HEK293T (cell line): ENCODE data around the gene GREB1L.

Source experiments
- CTCF ChIA-PET: fragments of 350-600 bp; formaldehyde crosslinking; extraction: SDS; loops from one replicate; lab custom pipeline; 2021; ENCODE audit warnings: antibody characterized with exemption, inconsistent platforms; lab: Yijun Ruan, JAX
- POLR2A ChIA-PET: fragments of 350-600 bp; formaldehyde crosslinking; extraction: SDS; loops from one replicate; lab custom pipeline; 2020; ENCODE audit warnings: antibody characterized with exemption, inconsistent platforms; lab: Yijun Ruan, JAX
- DNase-seq: peaks from one replicate; pipeline ENCODE4 v3.0.0; 2012; ENCODE audit warnings: mixed read lengths; ENCODE audit errors: extremely low spot score
- ARNT ChIP-seq: fragments of 450-650 bp; IDR thresholded peaks from 2 replicates; pipeline ENCODE4 v1.6.1; 2017; ENCODE audit warnings: mild to moderate bottlenecking
- BHLHE40 ChIP-seq: fragments of 450-650 bp; IDR thresholded peaks from 2 replicates; pipeline ENCODE4 v1.6.1; 2016; ENCODE audit warnings: mild to moderate bottlenecking, moderate library complexity, borderline replicate concordance
- CTBP1 ChIP-seq: fragments of 450-650 bp; IDR thresholded peaks from 2 replicates; pipeline ENCODE4 v1.6.1; 2016; ENCODE audit warnings: borderline replicate concordance
- ELF4 ChIP-seq: fragments of 450-650 bp; IDR thresholded peaks from 2 replicates; pipeline ENCODE4 v1.6.1; 2017; ENCODE audit warnings: antibody characterized with exemption
- FOXA1 ChIP-seq: fragments of 450-650 bp; IDR thresholded peaks from 2 replicates; pipeline ENCODE4 v1.6.1; 2016; ENCODE audit warnings: mild to moderate bottlenecking
- FOXK2 ChIP-seq: fragments of 450-650 bp; IDR thresholded peaks from 2 replicates; pipeline ENCODE4 v1.6.1; 2016; ENCODE audit warnings: mild to moderate bottlenecking
- FOXM1 ChIP-seq: fragments of 450-650 bp; IDR thresholded peaks from 2 replicates; pipeline ENCODE4 v1.6.1; 2017; ENCODE audit warnings: mild to moderate bottlenecking, borderline replicate concordance
- HDGF ChIP-seq: fragments of 450-650 bp; IDR thresholded peaks from 2 replicates; pipeline ENCODE4 v1.6.1; 2017; ENCODE audit warnings: antibody characterized with exemption, borderline replicate concordance
- L3MBTL2 ChIP-seq: fragments of 450-650 bp; conservative IDR thresholded peaks from 2 replicates; pipeline ENCODE4 v1.6.1; 2016; ENCODE audit warnings: mild to moderate bottlenecking
- LEF1 ChIP-seq: fragments of 450-650 bp; IDR thresholded peaks from 2 replicates; pipeline ENCODE4 v1.6.1; 2017; ENCODE audit warnings: mild to moderate bottlenecking, borderline replicate concordance
- NFRKB ChIP-seq: fragments of 450-650 bp; IDR thresholded peaks from 2 replicates; pipeline ENCODE4 v1.6.1; 2016; ENCODE audit warnings: mild to moderate bottlenecking, moderate library complexity
- PKNOX1 ChIP-seq: fragments of 450-650 bp; IDR thresholded peaks from 2 replicates; pipeline ENCODE4 v1.6.1; 2016
- SP1 ChIP-seq: fragments of 450-650 bp; IDR thresholded peaks from 2 replicates; pipeline ENCODE4 v1.6.1; 2017
- SUZ12 ChIP-seq: fragments of 450-650 bp; IDR thresholded peaks from 2 replicates; pipeline ENCODE4 v1.6.1; 2016; ENCODE audit warnings: mild to moderate bottlenecking
- TARDBP ChIP-seq: fragments of 450-650 bp; IDR thresholded peaks from 2 replicates; pipeline ENCODE4 v1.6.1; 2016
- ZNF384 ChIP-seq: fragments of 450-650 bp; IDR thresholded peaks from 2 replicates; pipeline ENCODE4 v1.6.1; 2016

The GREB1L gene

GRCh38 chr18:21242141-21242779, at the start of gene GREB1L:
Gene GREB1L (plus strand): TSS chr18:21242232. CDS start chr18:21383519, 141,287 bp downstream.
- CTCF ChIA-PET: interaction anchor here (1.2 kb wide), 1 partner anchor 203 kb away, joined by 3 read pairs; no protein-coding TSS in a partner anchor
- TF ChIP-seq SP1 (no peak), L3MBTL2 (peak; percentile 71), ZNF384 (no peak), FOXA1 (no peak), FOXK2 (no peak), FOXM1 (0 out of 2 replicates have a peak, but pooled peaks have one; percentile 22), LEF1 (peak; percentile 73; the same call in 1 of the 2 replicates), TARDBP (no peak), ARNT (no peak)
- peak; percentile 87 for DNase-seq
- POLR2A ChIA-PET: interaction anchor here (0.9 kb wide), 1 partner anchor 10 kb away, joined by 4 read pairs; no protein-coding TSS in a partner anchor

GRCh38 chr18:21192308-21192624, 49.8 kb upstream of the GREB1L start:
- no peak for DNase-seq
- ChIA-PET POLR2A (interaction anchor here (1.0 kb wide), 1 partner anchor 258 kb away, joined by 3 read pairs; no protein-coding TSS in a partner anchor), CTCF (interaction anchor here (0.7 to 2.4 kb wide), 19 partner anchors 8 to 657 kb away, joined by 3 to 11 read pairs (median 5); partner anchors contain the start of genes ESCO1 and ROCK1)
- no peak for TF ChIP-seq ELF4

GRCh38 chr18:21194871-21195771, 46.9 kb upstream of the GREB1L start:
- peak; percentile 38 for DNase-seq
- ChIA-PET CTCF (interaction anchor here (0.6 to 1.9 kb wide), 11 partner anchors 15 to 895 kb away, joined by 3 to 7 read pairs (median 3); no protein-coding TSS in a partner anchor), POLR2A (interaction anchor here (0.5 kb wide), 1 partner anchor 45 kb away, joined by 3 read pairs; no protein-coding TSS in a partner anchor)
- TF ChIP-seq TARDBP (no peak), ARNT (no peak; the same call in none of the 2 replicates), SUZ12 (no peak), CTBP1 (no peak), PKNOX1 (no peak), ZNF384 (no peak)

- CTCF ChIA-PET: interaction anchor here (1.2 kb wide), 1 partner anchor 249 kb away, joined by 6 read pairs; no protein-coding TSS in a partner anchor
- POLR2A ChIA-PET: no interaction called here
- TF ChIP-seq FOXM1 (no peak), NFRKB (no peak), PKNOX1 (no peak), FOXK2 (no peak), TARDBP (no peak), ZNF384 (no peak), FOXA1 (no peak), L3MBTL2 (no peak), SUZ12 (no peak), CTBP1 (no peak), LEF1 (no peak), SP1 (no peak), ARNT (no peak)
- no peak for DNase-seq
Observed at GRCh38 chr18:21196426-21196825, 45.6 kb upstream of the GREB1L start.

GRCh38 chr18:21203126-21203525, 38.9 kb upstream of the GREB1L start:
- POLR2A ChIA-PET: no interaction called here
- TF ChIP-seq FOXA1 (no peak), PKNOX1 (no peak), SP1 (no peak)
- DNase-seq: no peak
- CTCF ChIA-PET: interaction anchor here (0.6 kb wide), 1 partner anchor 16 kb away, joined by 3 read pairs; no protein-coding TSS in a partner anchor

GRCh38 chr18:21203542-21204241, 38.3 kb upstream of the GREB1L start:
- POLR2A ChIA-PET: no interaction called here
- DNase-seq: no peak
- CTCF ChIA-PET: interaction anchor here (0.6 kb wide), 1 partner anchor 17 kb away, joined by 3 read pairs; no protein-coding TSS in a partner anchor
- TF ChIP-seq L3MBTL2 (no peak), NFRKB (no peak), FOXK2 (no peak), ARNT (no peak), ZNF384 (no peak), TARDBP (no peak), ELF4 (no peak), CTBP1 (no peak), LEF1 (no peak), SUZ12 (no peak), PKNOX1 (no peak), BHLHE40 (no peak), FOXA1 (no peak), HDGF (no peak), FOXM1 (no peak), SP1 (no peak)
